Measurements from ENCODE around the gene ZFPL1. TPM values are rescaled to one million over a fixed set of nuclear protein-coding genes. Genes with fewer than 3 reads are reported as not detected.

The ZFPL1 gene
- total RNA-seq, 1 donor from 2014 or later = 53.3 TPM

DNA sequence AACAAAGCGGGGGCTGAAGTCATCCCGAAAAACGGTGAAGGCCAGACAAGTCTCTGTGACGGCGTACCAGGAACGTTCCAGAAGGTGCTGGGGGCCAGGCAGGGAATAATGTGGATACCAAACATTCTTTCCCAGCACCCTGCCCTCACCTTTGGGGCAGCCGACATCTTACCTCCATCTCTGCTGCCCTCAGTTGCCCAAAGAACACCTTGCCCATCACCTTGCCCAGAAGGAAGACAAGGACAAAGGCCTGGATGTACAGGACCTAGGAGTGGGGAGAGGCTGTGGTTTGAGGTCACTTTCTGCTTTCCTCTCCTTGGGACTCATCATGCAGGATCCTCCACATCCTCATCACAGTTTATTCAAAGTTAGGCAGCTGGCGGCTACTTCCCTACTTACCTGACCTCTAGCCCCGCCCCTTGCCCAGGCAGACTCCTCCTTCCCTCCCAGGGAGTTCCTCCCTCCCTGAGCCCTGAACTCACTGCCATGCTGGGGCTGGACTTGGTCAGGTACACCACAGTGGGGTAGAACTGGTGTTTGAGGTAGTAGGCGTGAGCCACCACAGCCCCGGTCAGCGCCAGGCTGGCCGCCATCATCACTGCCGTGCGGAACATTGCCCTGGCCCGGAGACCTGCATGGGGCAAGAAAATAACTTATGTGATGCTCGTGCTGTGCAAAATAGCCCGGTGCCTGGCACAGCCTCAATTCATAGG, 49.1 kb downstream of the ZFPL1 start:
- Mint-ChIP-seq H3K4me1 (ENCODE audit: low read depth) (peaks cover 25% of the 10 kb centered on the region), H3K4me3 (ENCODE audit: unreplicated experiment) (peak overlapping the region; percentile 92), H3K36me3 (ENCODE audit: low read depth) (peaks cover 7% of the 10 kb centered on the region), H3K27ac (ENCODE audit: unreplicated experiment) (peak overlapping the region; percentile 99), H3K27me3 (ENCODE audit: low read depth) (no peaks in the 10 kb centered on the region), H3K9me3 (ENCODE audit: low read depth) (no peaks in the 10 kb centered on the region)
- TF ChIP-seq, protein P1, sequence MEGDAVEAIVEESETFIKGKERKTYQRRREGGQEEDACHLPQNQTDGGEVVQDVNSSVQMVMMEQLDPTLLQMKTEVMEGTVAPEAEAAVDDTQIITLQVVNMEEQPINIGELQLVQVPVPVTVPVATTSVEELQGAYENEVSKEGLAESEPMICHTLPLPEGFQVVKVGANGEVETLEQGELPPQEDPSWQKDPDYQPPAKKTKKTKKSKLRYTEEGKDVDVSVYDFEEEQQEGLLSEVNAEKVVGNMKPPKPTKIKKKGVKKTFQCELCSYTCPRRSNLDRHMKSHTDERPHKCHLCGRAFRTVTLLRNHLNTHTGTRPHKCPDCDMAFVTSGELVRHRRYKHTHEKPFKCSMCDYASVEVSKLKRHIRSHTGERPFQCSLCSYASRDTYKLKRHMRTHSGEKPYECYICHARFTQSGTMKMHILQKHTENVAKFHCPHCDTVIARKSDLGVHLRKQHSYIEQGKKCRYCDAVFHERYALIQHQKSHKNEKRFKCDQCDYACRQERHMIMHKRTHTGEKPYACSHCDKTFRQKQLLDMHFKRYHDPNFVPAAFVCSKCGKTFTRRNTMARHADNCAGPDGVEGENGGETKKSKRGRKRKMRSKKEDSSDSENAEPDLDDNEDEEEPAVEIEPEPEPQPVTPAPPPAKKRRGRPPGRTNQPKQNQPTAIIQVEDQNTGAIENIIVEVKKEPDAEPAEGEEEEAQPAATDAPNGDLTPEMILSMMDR (IDR thresholded peaks at IDR 0.05) = no peak
- peak; percentile 49 for DNase-seq (ENCODE audit: low spot score)

DNA sequence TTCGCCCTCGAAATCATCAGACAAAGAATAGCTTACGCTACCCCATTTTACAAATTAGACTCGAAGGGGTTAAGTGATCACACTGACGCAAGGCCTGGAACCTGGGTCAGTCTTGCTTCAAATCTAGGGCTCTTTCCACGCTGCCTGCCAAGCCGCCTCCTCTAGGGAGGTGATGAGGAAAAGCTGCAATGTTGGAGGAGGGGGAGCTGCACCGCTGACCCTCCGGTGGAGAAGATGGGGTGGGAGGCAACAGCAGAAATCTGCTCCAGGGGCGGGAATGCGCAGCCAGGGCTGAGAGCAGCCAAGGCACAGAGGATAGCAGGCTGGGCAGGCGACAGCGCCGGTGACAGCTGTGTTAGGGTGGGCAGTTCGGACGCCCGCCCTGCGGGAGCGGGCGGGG, 49.7 kb downstream of the ZFPL1 start:
- TF ChIP-seq, protein P1 (IDR thresholded peaks at IDR 0.05) = no peak
- Mint-ChIP-seq H3K36me3 (ENCODE audit: low read depth) (peaks cover 7% of the 10 kb centered on the region), H3K9me3 (ENCODE audit: low read depth) (no peaks in the 10 kb centered on the region), H3K27ac (ENCODE audit: unreplicated experiment) (peak overlapping the region; percentile 99), H3K27me3 (ENCODE audit: low read depth) (no peaks in the 10 kb centered on the region), H3K4me3 (ENCODE audit: unreplicated experiment) (peak overlapping the region; percentile 92), H3K4me1 (ENCODE audit: low read depth) (peaks cover 25% of the 10 kb centered on the region)
- no peak for DNase-seq (ENCODE audit: low spot score)

DNA sequence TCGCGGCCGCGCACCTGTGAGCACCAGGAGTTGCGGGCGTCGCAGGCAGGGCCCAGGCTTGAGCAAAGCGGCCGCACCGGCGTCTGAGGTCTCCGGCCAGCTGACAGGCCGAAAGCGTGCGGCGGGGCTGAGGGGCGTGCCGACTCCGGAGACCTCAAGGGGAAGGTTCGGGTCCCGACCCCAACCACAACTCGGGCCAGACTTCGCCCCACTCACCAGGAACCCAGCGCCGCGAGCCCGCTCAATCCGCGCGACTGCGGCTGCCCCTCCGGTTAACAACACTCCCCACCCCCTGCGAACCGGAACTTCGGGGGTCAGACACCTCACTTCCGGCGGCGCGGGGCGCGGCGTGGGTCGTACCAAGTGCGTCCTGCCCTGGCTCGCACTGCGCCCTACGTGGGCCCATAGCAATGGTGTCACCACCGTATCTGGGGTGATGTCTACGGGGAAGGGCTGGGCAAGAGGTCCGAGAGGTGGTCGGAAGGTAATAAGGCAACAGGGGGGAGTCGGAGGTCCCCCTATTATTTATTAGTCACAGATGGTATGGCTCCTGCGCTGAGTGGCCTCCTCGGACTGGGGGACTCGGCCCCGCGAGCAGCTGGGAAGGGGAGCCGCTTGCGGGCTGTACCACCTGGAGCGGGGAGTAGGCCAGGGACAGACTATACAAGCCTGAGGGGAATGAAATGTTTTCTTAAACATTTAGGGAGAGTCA, 50.4 kb downstream of the ZFPL1 start, which contains the start of gene SYVN1:
TSS of gene SYVN1 (minus strand) at position 280 of the 712 bp plus-strand sequence. CDS start 918 bp downstream, outside the sequence.
- peaks cover 25% of the 10 kb centered on the region for H3K4me1 Mint-ChIP-seq (ENCODE audit: low read depth)
- peak within 1 kb of the TSS; percentile 92 for H3K4me3 Mint-ChIP-seq (ENCODE audit: unreplicated experiment)
- no peaks in the 10 kb centered on the region for H3K9me3 Mint-ChIP-seq (ENCODE audit: low read depth)
- DNase-seq (ENCODE audit: low spot score) = peak; percentile 95
- TF ChIP-seq, protein P1 (IDR thresholded peaks at IDR 0.05) = no peak
- no peaks in the 10 kb centered on the region for H3K27me3 Mint-ChIP-seq (ENCODE audit: low read depth)
- peaks cover 7% of the 10 kb centered on the region for H3K36me3 Mint-ChIP-seq (ENCODE audit: low read depth)
- H3K27ac Mint-ChIP-seq (ENCODE audit: unreplicated experiment) = peak within 1 kb of the TSS; percentile 99

DNA sequence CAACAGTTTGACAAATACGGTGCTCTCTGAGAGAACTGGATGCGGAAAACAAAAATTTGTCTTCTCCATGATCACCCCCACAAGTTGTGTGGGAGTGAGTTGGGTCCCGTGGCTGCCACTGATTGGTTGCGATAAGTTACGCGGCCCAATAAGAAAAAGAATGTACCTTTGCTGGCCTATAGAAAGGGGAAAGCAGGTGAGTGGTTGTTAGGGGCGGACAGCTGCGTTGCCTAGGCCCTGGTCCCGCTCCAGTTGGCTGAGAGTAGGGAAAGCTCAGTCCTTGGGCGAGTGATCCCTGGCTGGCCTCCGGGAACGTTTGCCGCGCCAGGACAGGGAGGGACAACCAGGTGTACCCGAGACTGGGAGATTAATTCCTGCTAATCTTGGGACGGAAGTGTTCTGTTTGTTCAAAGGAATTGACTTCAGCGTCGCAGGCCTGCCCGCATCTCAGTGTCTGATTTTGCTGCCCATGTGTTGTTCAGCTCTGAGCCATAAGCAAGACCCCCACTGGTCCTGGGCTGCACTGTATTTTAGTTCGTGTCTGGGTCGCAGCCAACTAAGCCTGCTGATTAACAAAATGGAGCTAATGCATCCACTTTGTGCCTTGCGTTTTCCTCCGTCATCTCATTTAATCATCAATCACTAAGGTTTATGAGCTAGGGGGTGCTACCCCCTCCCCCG, 51.1 kb downstream of the ZFPL1 start:
- Mint-ChIP-seq H3K27me3 (ENCODE audit: low read depth) (peaks cover 3% of the 10 kb centered on the region), H3K9me3 (ENCODE audit: low read depth) (no peaks in the 10 kb centered on the region), H3K4me1 (ENCODE audit: low read depth) (peaks cover 25% of the 10 kb centered on the region), H3K4me3 (ENCODE audit: unreplicated experiment) (peak overlapping the region; percentile 92), H3K27ac (ENCODE audit: unreplicated experiment) (peak overlapping the region; percentile 99), H3K36me3 (ENCODE audit: low read depth) (peaks cover 7% of the 10 kb centered on the region)
- peak; percentile 88 for DNase-seq (ENCODE audit: low spot score)
- TF ChIP-seq, protein P1 (IDR thresholded peaks at IDR 0.05) = no peak

DNA sequence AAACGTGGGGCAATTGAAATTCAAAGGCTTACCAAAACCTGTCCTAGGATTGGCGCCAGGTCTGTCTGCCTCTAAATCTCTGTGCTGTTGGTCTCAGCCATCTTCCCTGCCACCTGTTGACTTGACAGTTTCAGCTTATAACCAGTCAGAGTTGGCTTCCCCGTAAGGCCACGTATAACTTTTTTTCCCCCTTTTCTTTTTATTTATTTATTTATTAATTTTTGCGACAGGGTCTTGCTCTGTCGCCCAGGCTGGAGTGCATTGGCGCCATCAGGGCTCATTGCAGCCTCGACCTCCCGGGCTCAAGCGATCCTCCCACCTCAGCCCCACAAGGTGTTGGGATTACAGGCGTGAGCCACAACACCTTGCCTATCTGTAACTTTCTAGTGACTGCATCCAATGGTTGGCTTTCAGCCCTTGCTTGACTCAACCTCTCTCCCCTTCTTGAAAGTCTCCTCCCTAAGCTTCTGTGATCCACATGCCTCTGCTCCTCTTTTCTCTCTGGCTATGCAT, 51.7 kb downstream of the ZFPL1 start:
- TF ChIP-seq, protein P1 (IDR thresholded peaks at IDR 0.05) = no peak
- Mint-ChIP-seq H3K4me1 (ENCODE audit: low read depth) (peaks cover 25% of the 10 kb centered on the region), H3K4me3 (ENCODE audit: unreplicated experiment) (peak overlapping the region; percentile 92), H3K9me3 (ENCODE audit: low read depth) (no peaks in the 10 kb centered on the region), H3K36me3 (ENCODE audit: low read depth) (peaks cover 5% of the 10 kb centered on the region), H3K27ac (ENCODE audit: unreplicated experiment) (peak overlapping the region; percentile 99), H3K27me3 (ENCODE audit: low read depth) (peaks cover 6% of the 10 kb centered on the region)
- peak; percentile 26 for DNase-seq (ENCODE audit: low spot score)

All from chondrocyte (in vitro differentiated cells).